Mesendoderm (in vitro differentiated cells): ENCODE measurements around the gene ZNF654.

Source experiments
- DNase-seq: peaks from one replicate; pipeline ENCODE4 v3.0.0; 2013
- H2AK5ac ChIP-seq: 2 replicates; pipeline ENCODE4 v1.6.1; 2013; ENCODE audit warnings: low read length, inconsistent platforms
- H2BK120ac ChIP-seq: 2 replicates; pipeline ENCODE4 v1.6.1; 2013; ENCODE audit warnings: low read depth, mild to moderate bottlenecking, low read length, moderate library complexity, mixed read lengths
- H2BK15ac ChIP-seq: replicated peaks from 2 replicates; pipeline ENCODE4 v1.6.1; 2013; ENCODE audit warnings: low read depth, mild to moderate bottlenecking, moderate library complexity
- H2BK5ac ChIP-seq: 2 replicates; pipeline ENCODE4 v1.6.1; 2013; ENCODE audit warnings: low read length, inconsistent platforms
- H3K18ac ChIP-seq: 2 replicates; pipeline ENCODE4 v1.6.1; 2013; ENCODE audit warnings: mild to moderate bottlenecking, low read length, mixed read lengths
- H3K23ac ChIP-seq: one replicate; pipeline ENCODE4 v1.6.1; 2013; ENCODE audit warnings: low read length
- H3K27ac ChIP-seq: 2 replicates; pipeline ENCODE4 v1.5.1; 2013; ENCODE audit warnings: low read depth, mild to moderate bottlenecking, inconsistent platforms, low read length, moderate library complexity
- H3K27me3 ChIP-seq: 2 replicates; pipeline ENCODE4 v1.6.1; 2013; ENCODE audit warnings: low read length, control low read depth, mild to moderate bottlenecking, inconsistent platforms; ENCODE audit not compliant: insufficient read depth, poor library complexity
- H3K36me3 ChIP-seq: 2 replicates; pipeline ENCODE4 v1.6.1; 2013; ENCODE audit warnings: low read length, inconsistent platforms; ENCODE audit not compliant: control insufficient read depth, insufficient read depth
- H3K4ac ChIP-seq: one replicate; pipeline ENCODE4 v1.6.1; 2013; ENCODE audit warnings: low read depth, mild to moderate bottlenecking, low read length, moderate library complexity
- H3K4me1 ChIP-seq: 2 replicates; pipeline ENCODE4 v1.6.1; 2013; ENCODE audit warnings: low read depth, low read length, inconsistent platforms; ENCODE audit not compliant: control insufficient read depth
- H3K4me2 ChIP-seq: 2 replicates; pipeline ENCODE4 v1.6.1; 2013; ENCODE audit warnings: low read length
- H3K4me3 ChIP-seq: 2 replicates; pipeline ENCODE4 v1.5.1; 2013; ENCODE audit warnings: mild to moderate bottlenecking, low read length
- H3K56ac ChIP-seq: one replicate; pipeline ENCODE4 v1.6.1; 2013; ENCODE audit warnings: low read length
- H3K79me1 ChIP-seq: 2 replicates; pipeline ENCODE4 v1.6.1; 2013; ENCODE audit warnings: low read length, inconsistent platforms
- H3K79me2 ChIP-seq: 2 replicates; pipeline ENCODE4 v1.6.1; 2013; ENCODE audit warnings: mild to moderate bottlenecking, low read length; ENCODE audit not compliant: control insufficient read depth, insufficient read depth
- H3K9ac ChIP-seq: 2 replicates; pipeline ENCODE4 v1.6.1; 2013; ENCODE audit warnings: low read length, inconsistent platforms
- H4K5ac ChIP-seq: one replicate; pipeline ENCODE4 v1.6.1; 2013; ENCODE audit warnings: low read length
- H4K8ac ChIP-seq: one replicate; pipeline ENCODE4 v1.6.1; 2013; ENCODE audit warnings: low read depth, mild to moderate bottlenecking, control low read depth, low read length, moderate library complexity
- WGBS: extraction: QIAGEN DNeasy Blood & Tissue Kit; methylation state at CpG from one replicate; pipeline ENCODE4 v1.1.7; 2013; ENCODE audit warnings: low lambda C conversion rate, missing lambda C conversion rate; ENCODE audit not compliant: insufficient coverage; ENCODE audit errors: extremely low coverage; 5-methylcytosine and 5-hydroxymethylcytosine counted together

ZNF654 gene

GRCh38 chr3:88033808-88034207 is 25.2 kb upstream of the ZNF654 start:
- Histone ChIP-seq H3K36me3 (no peaks in the 10 kb centered on the region), H4K8ac (no peak overlapping the region), H3K27ac (no peak overlapping the region), H4K5ac (no peak overlapping the region), H3K4me3 (no peak overlapping the region), H2BK5ac (no peak overlapping the region), H3K23ac (no peak overlapping the region), H3K9ac (no peak overlapping the region), H3K18ac (no peak overlapping the region), H3K4ac (no peak overlapping the region), H3K56ac (no peak overlapping the region), H2BK15ac (no peak overlapping the region), H3K27me3 (no peaks in the 10 kb centered on the region), H3K79me1 (no peaks in the 10 kb centered on the region), H3K4me1 (no peaks in the 10 kb centered on the region), H3K79me2 (no peaks in the 10 kb centered on the region), H2AK5ac (no peak overlapping the region), H2BK120ac (no peak overlapping the region), H3K4me2 (no peak overlapping the region)
- DNase-seq = no peak
- WGBS = no CpG with 5 or more reads among the region's 2 CpGs

GRCh38 chr3:88034491-88035275 is 24.4 kb upstream of the ZNF654 start:
- Histone ChIP-seq H2BK120ac (no peak overlapping the region), H3K56ac (no peak overlapping the region), H3K79me1 (no peaks in the 10 kb centered on the region), H3K27me3 (no peaks in the 10 kb centered on the region), H2AK5ac (no peak overlapping the region), H3K23ac (no peak overlapping the region), H3K36me3 (no peaks in the 10 kb centered on the region), H3K4me2 (no peak overlapping the region), H3K4ac (no peak overlapping the region), H3K27ac (no peak overlapping the region), H4K5ac (no peak overlapping the region), H2BK5ac (no peak overlapping the region), H3K79me2 (no peaks in the 10 kb centered on the region), H3K9ac (no peak overlapping the region), H2BK15ac (no peak overlapping the region), H3K4me3 (no peak overlapping the region), H4K8ac (no peak overlapping the region), H3K18ac (no peak overlapping the region), H3K4me1 (no peaks in the 10 kb centered on the region)
- no peak for DNase-seq
- no CpG with 5 or more reads among the region's 8 CpGs for WGBS

GRCh38 chr3:88036221-88036620 is 22.8 kb upstream of the ZNF654 start:
- Histone ChIP-seq H3K4me1 (no peaks in the 10 kb centered on the region), H2AK5ac (no peak overlapping the region), H3K23ac (no peak overlapping the region), H3K79me1 (no peaks in the 10 kb centered on the region), H2BK15ac (no peak overlapping the region), H3K56ac (no peak overlapping the region), H4K5ac (no peak overlapping the region), H3K4me3 (no peak overlapping the region), H4K8ac (no peak overlapping the region), H3K4me2 (no peak overlapping the region), H3K27me3 (no peaks in the 10 kb centered on the region), H3K79me2 (no peaks in the 10 kb centered on the region), H3K9ac (no peak overlapping the region), H3K4ac (no peak overlapping the region), H3K27ac (no peak overlapping the region), H2BK5ac (no peak overlapping the region), H3K18ac (no peak overlapping the region), H3K36me3 (no peaks in the 10 kb centered on the region), H2BK120ac (no peak overlapping the region)
- no CpG with 5 or more reads among the region's 5 CpGs for WGBS
- no peak for DNase-seq

- H3K79me1 ChIP-seq = no peaks in the 10 kb centered on the region
- H3K4ac ChIP-seq = no peak overlapping the region
- no peak overlapping the region for H3K23ac ChIP-seq
- H3K4me2 ChIP-seq = no peak overlapping the region
- H3K4me1 ChIP-seq = no peaks in the 10 kb centered on the region
- H2BK15ac ChIP-seq = no peak overlapping the region
- H3K56ac ChIP-seq = no peak overlapping the region
- H4K5ac ChIP-seq = no peak overlapping the region
- H3K4me3 ChIP-seq = no peak overlapping the region
- no peak overlapping the region for H3K18ac ChIP-seq
- no peaks in the 10 kb centered on the region for H3K36me3 ChIP-seq
- H3K9ac ChIP-seq = no peak overlapping the region
- H3K27me3 ChIP-seq = no peaks in the 10 kb centered on the region
- H2BK5ac ChIP-seq = no peak overlapping the region
- no CpG with 5 or more reads among the region's 2 CpGs for WGBS
- no peak overlapping the region for H2BK120ac ChIP-seq
- DNase-seq = no peak
- H2AK5ac ChIP-seq = no peak overlapping the region
- H3K79me2 ChIP-seq = no peaks in the 10 kb centered on the region
- H3K27ac ChIP-seq = no peak overlapping the region
- H4K8ac ChIP-seq = no peak overlapping the region
Observed at GRCh38 chr3:88038566-88038965, 20.5 kb upstream of the ZNF654 start.

- Histone ChIP-seq H3K4ac (no peak overlapping the region), H3K4me2 (no peak overlapping the region), H3K27ac (no peak overlapping the region), H3K27me3 (no peaks in the 10 kb centered on the region), H3K56ac (no peak overlapping the region), H3K36me3 (no peaks in the 10 kb centered on the region), H3K18ac (no peak overlapping the region), H3K9ac (no peak overlapping the region), H3K4me1 (no peaks in the 10 kb centered on the region), H4K8ac (no peak overlapping the region), H3K23ac (no peak overlapping the region), H2BK15ac (no peak overlapping the region), H3K79me1 (no peaks in the 10 kb centered on the region), H2BK120ac (no peak overlapping the region), H2BK5ac (no peak overlapping the region), H4K5ac (no peak overlapping the region), H2AK5ac (no peak overlapping the region), H3K4me3 (no peak overlapping the region), H3K79me2 (no peaks in the 10 kb centered on the region)
- DNase-seq = no peak
- no CpG with 5 or more reads among the region's 4 CpGs for WGBS
Observed at GRCh38 chr3:88040529-88040928, 18.5 kb upstream of the ZNF654 start.

GRCh38 chr3:88041005-88041404 is 18.1 kb upstream of the ZNF654 start:
- H2BK15ac ChIP-seq = no peak overlapping the region
- H3K4me3 ChIP-seq = no peak overlapping the region
- WGBS = no CpG with 5 or more reads among the region's 3 CpGs
- H3K4ac ChIP-seq = no peak overlapping the region
- H4K8ac ChIP-seq = no peak overlapping the region
- H4K5ac ChIP-seq = no peak overlapping the region
- H2AK5ac ChIP-seq = no peak overlapping the region
- H3K4me1 ChIP-seq = no peaks in the 10 kb centered on the region
- no peaks in the 10 kb centered on the region for H3K79me1 ChIP-seq
- H2BK120ac ChIP-seq = no peak overlapping the region
- peak; percentile 44 for DNase-seq
- H3K23ac ChIP-seq = no peak overlapping the region
- no peaks in the 10 kb centered on the region for H3K36me3 ChIP-seq
- H2BK5ac ChIP-seq = no peak overlapping the region
- no peak overlapping the region for H3K56ac ChIP-seq
- no peak overlapping the region for H3K27ac ChIP-seq
- no peaks in the 10 kb centered on the region for H3K79me2 ChIP-seq
- H3K9ac ChIP-seq = no peak overlapping the region
- no peak overlapping the region for H3K4me2 ChIP-seq
- H3K27me3 ChIP-seq = no peaks in the 10 kb centered on the region
- no peak overlapping the region for H3K18ac ChIP-seq
